Measurements from ENCODE around the gene MAP3K3. TPM values are rescaled to one million over a fixed set of nuclear protein-coding genes. Genes with fewer than 3 reads are reported as not detected.

Gene MAP3K3
- total RNA-seq, 1 experiment from 2014 or later: 39.5 TPM

GRCh38 chr17:63652106-63652505 is 29.9 kb downstream of the MAP3K3 start:
- DNase-seq (ENCODE audit: low spot score): no peak

GRCh38 chr17:63653050-63653449 is 30.8 kb downstream of the MAP3K3 start:
- no peak for DNase-seq (ENCODE audit: low spot score)

- DNase-seq (ENCODE audit: low spot score): no peak
Observed at GRCh38 chr17:63657786-63658185, 35.6 kb downstream of the MAP3K3 start.

GRCh38 chr17:63658366-63658765 is 36.1 kb downstream of the MAP3K3 start:
- DNase-seq (ENCODE audit: low spot score): no peak

- no peak for DNase-seq (ENCODE audit: low spot score)
Observed at GRCh38 chr17:63659850-63660249, 37.6 kb downstream of the MAP3K3 start.

GRCh38 chr17:63665527-63666214 is 43.5 kb downstream of the MAP3K3 start:
- DNase-seq (ENCODE audit: low spot score): no peak

- no peak for DNase-seq (ENCODE audit: low spot score)
Observed at GRCh38 chr17:63672856-63673255, 50.6 kb downstream of the MAP3K3 start.

GRCh38 chr17:63675231-63675606 is 53.0 kb downstream of the MAP3K3 start:
- peak; percentile 44 for DNase-seq (ENCODE audit: low spot score)

GRCh38 chr17:63675607-63676546 is 53.7 kb downstream of the MAP3K3 start:
- peak; percentile 82 for DNase-seq (ENCODE audit: low spot score)

GRCh38 chr17:63676584-63676983 is 54.4 kb downstream of the MAP3K3 start:
- DNase-seq (ENCODE audit: low spot score): no peak

GRCh38 chr17:63679214-63679613 is 57.0 kb downstream of the MAP3K3 start:
- no peak for DNase-seq (ENCODE audit: low spot score)

GRCh38 chr17:63680700-63681099 is 58.5 kb downstream of the MAP3K3 start:
- no peak for DNase-seq (ENCODE audit: low spot score)

GRCh38 chr17:63681530-63681929 is 59.3 kb downstream of the MAP3K3 start:
- DNase-seq (ENCODE audit: low spot score): no peak

GRCh38 chr17:63682441-63682840 is 60.2 kb downstream of the MAP3K3 start:
- DNase-seq (ENCODE audit: low spot score): no peak

- DNase-seq (ENCODE audit: low spot score): no peak
Observed at GRCh38 chr17:63682981-63683380, 60.8 kb downstream of the MAP3K3 start.

GRCh38 chr17:63685041-63685440 is 62.8 kb downstream of the MAP3K3 start:
- no peak for DNase-seq (ENCODE audit: low spot score)

- no peak for DNase-seq (ENCODE audit: low spot score)
Observed at GRCh38 chr17:63685578-63685977, 63.4 kb downstream of the MAP3K3 start.

GRCh38 chr17:63686138-63686685 is 64.0 kb downstream of the MAP3K3 start:
- DNase-seq (ENCODE audit: low spot score): no peak

- no peak for DNase-seq (ENCODE audit: low spot score)
Observed at GRCh38 chr17:63688396-63689020, 66.3 kb downstream of the MAP3K3 start.

- DNase-seq (ENCODE audit: low spot score): no peak
Observed at GRCh38 chr17:63689479-63689878, 67.3 kb downstream of the MAP3K3 start.

GRCh38 chr17:63692195-63692816 is 70.1 kb downstream of the MAP3K3 start:
- DNase-seq (ENCODE audit: low spot score): no peak
